Glutamatergic neuron (in vitro differentiated cells): ENCODE results near the gene SART1. TPM values are rescaled to one million over a fixed set of nuclear protein-coding genes. Genes with fewer than 3 reads are reported as not detected.

Source experiments
- DNase-seq: peaks from one replicate; pipeline ENCODE4 v3.0.0; 2022
- H3K27ac Mint-ChIP-seq: one replicate; pipeline ENCODE4 v1.8.0; 2020; ENCODE audit warnings: mild to moderate bottlenecking, mixed read lengths, inconsistent platforms; ENCODE audit not compliant: unreplicated experiment
- H3K27me3 Mint-ChIP-seq: one replicate; pipeline ENCODE4 v1.8.0; 2020; ENCODE audit warnings: mild to moderate bottlenecking, moderate library complexity, mixed read lengths, inconsistent platforms; ENCODE audit not compliant: unreplicated experiment
- H3K36me3 Mint-ChIP-seq: one replicate; pipeline ENCODE4 v1.8.0; 2020; ENCODE audit warnings: mild to moderate bottlenecking, mixed read lengths, inconsistent platforms; ENCODE audit not compliant: unreplicated experiment
- H3K4me1 Mint-ChIP-seq: one replicate; pipeline ENCODE4 v1.8.0; 2020; ENCODE audit warnings: mild to moderate bottlenecking, low read depth, mixed read lengths, inconsistent platforms; ENCODE audit not compliant: unreplicated experiment
- H3K4me3 Mint-ChIP-seq: one replicate; pipeline ENCODE4 v1.8.0; 2020; ENCODE audit warnings: mild to moderate bottlenecking, mixed read lengths, inconsistent platforms; ENCODE audit not compliant: unreplicated experiment
- H3K9me3 Mint-ChIP-seq: one replicate; pipeline ENCODE4 v1.8.0; 2020; ENCODE audit warnings: mild to moderate bottlenecking, moderate library complexity, mixed read lengths, inconsistent platforms; ENCODE audit not compliant: unreplicated experiment
- total RNA-seq: library from RNA; stranded (reverse); fragmentation: NEBNext Ultra II Directional; extraction: Animal tissue kit (Norgen Biotek cat#: 25700); gene quantifications from one replicate; pipeline ENCODE4 v1.2.1, GENCODE V29; 2021; ENCODE audit not compliant: unreplicated experiment
- TF ChIP-seq, protein P1 (sequence below): fragments of 200-600 bp; sonication (generic); IDR thresholded peaks from one replicate; pipeline ENCODE4 v1.5.0; 2021; ENCODE audit not compliant: partially characterized antibody, unreplicated experiment

SART1 gene
- total RNA-seq, 1 donor from 2014 or later: 52.3 TPM

GRCh38 chr11:65977621-65978390 is 16.3 kb downstream of the SART1 start:
- no peak overlapping the region for H3K27ac Mint-ChIP-seq
- no peak overlapping the region for H3K4me3 Mint-ChIP-seq
- no peaks in the 10 kb centered on the region for H3K36me3 Mint-ChIP-seq
- H3K27me3 Mint-ChIP-seq: peaks cover 2% of the 10 kb centered on the region
- H3K9me3 Mint-ChIP-seq: peaks cover 3% of the 10 kb centered on the region
- no peak for DNase-seq
- H3K4me1 Mint-ChIP-seq: peaks cover 6% of the 10 kb centered on the region
- TF ChIP-seq, protein P1, sequence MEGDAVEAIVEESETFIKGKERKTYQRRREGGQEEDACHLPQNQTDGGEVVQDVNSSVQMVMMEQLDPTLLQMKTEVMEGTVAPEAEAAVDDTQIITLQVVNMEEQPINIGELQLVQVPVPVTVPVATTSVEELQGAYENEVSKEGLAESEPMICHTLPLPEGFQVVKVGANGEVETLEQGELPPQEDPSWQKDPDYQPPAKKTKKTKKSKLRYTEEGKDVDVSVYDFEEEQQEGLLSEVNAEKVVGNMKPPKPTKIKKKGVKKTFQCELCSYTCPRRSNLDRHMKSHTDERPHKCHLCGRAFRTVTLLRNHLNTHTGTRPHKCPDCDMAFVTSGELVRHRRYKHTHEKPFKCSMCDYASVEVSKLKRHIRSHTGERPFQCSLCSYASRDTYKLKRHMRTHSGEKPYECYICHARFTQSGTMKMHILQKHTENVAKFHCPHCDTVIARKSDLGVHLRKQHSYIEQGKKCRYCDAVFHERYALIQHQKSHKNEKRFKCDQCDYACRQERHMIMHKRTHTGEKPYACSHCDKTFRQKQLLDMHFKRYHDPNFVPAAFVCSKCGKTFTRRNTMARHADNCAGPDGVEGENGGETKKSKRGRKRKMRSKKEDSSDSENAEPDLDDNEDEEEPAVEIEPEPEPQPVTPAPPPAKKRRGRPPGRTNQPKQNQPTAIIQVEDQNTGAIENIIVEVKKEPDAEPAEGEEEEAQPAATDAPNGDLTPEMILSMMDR: no peak

GRCh38 chr11:65978391-65979238 is 17.1 kb downstream of the SART1 start:
- Mint-ChIP-seq H3K9me3 (peaks cover 3% of the 10 kb centered on the region), H3K4me3 (no peak overlapping the region), H3K27me3 (peaks cover 2% of the 10 kb centered on the region), H3K36me3 (no peaks in the 10 kb centered on the region), H3K4me1 (peaks cover 6% of the 10 kb centered on the region), H3K27ac (no peak overlapping the region)
- DNase-seq: no peak
- TF ChIP-seq, protein P1: no peak

DNA sequence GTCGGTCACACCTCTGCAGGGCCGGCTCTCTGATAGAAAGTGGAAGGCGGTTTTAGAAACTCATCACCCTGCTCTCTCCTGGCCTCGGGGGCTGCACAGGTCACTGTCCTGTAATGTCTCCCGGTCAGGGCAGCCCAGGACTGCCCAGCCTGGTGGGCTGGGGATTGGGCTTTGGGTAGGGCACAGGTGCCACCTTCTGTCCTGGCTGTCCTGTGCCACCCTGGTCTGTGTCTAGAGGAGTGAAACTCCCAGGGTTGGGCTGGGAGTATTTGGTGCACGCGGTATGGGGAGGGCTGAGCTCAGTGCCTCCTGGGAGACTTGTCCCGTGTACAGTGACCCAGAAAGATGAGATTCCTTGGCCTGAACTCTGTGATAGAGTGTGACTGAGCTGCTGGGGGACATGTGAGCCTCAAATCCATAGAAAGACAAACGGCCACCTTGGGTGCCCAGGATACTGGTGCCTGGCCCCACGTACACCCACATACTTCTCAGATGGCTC is 17.8 kb downstream of the SART1 start:
- no peak for DNase-seq
- TF ChIP-seq, protein P1: no peak
- Mint-ChIP-seq H3K9me3 (peaks cover 3% of the 10 kb centered on the region), H3K27me3 (peaks cover 2% of the 10 kb centered on the region), H3K36me3 (no peaks in the 10 kb centered on the region), H3K4me1 (peaks cover 6% of the 10 kb centered on the region), H3K27ac (no peak overlapping the region), H3K4me3 (no peak overlapping the region)

DNA sequence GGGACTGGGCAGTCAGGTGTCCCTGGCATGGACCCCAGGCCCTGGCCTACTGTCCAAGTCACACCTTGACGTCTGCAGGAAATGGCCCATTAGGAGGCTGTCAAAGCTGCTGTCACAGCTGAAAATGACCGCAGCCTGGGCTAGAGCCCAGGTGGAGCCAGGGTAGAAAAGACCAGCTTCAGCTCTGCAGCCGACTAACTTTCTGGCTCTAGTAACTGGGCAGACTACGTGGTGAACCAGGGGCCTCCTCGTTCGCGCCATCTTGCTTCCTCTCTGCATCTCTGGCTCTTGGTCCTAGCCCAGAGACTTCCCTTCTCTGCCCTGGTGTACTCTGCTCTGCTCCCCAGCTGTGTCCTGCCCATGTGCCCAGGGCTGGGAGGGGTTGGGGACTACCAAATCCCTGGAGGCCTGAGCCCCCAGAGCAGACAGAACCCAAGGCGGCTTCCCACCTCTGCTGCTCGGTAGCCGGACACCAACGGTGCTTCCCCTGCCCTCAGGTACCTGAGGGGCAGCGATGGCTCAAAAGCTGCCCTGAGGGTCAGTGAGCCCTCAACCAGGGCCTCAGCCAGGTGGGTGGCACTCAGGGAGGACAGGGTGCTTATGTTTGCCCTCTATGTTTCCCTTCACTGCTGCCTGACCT is 19.7 kb downstream of the SART1 start:
- Mint-ChIP-seq H3K9me3 (no peaks in the 10 kb centered on the region), H3K27ac (no peak overlapping the region)

More for the DNA sequence above, 19.7 kb downstream of the SART1 start:
- Mint-ChIP-seq H3K4me3 (no peak overlapping the region), H3K36me3 (no peaks in the 10 kb centered on the region), H3K4me1 (no peaks in the 10 kb centered on the region), H3K27me3 (no peaks in the 10 kb centered on the region)
- DNase-seq: no peak
- TF ChIP-seq, protein P1: no peak
